SK-N-MC (cell line): Measurements from ENCODE around the gene GTF2F2.

ENCODE experiments used
- EZH2 ChIP-seq: fragments of 200-600 bp; sonication (generic); IDR thresholded peaks from one replicate; pipeline ENCODE4 v1.6.1; 2017; ENCODE audit warnings: antibody characterized with exemption
- FOXP2 ChIP-seq: optimal IDR thresholded peaks from 2 replicates; pipeline ENCODE3; 2011; ENCODE audit warnings: mild to moderate bottlenecking, moderate library complexity; ENCODE audit not compliant: insufficient read depth; ENCODE audit errors: extremely low read length, control extremely low read depth
- POLR2AphosphoS5 ChIP-seq: IDR thresholded peaks from 2 replicates; pipeline ENCODE4 v1.6.1; 2012; ENCODE audit warnings: mild to moderate bottlenecking, low read depth, low read length, borderline replicate concordance

- TF ChIP-seq EZH2 (no peak), POLR2AphosphoS5 (no peak), FOXP2 (no peak)
Measured at GRCh38 chr13:45143346-45143751, 23.0 kb downstream of the GTF2F2 start.
